Measurements from ENCODE around the gene ADH1C.

The ADH1C gene

GRCh38 chr4:99352602-99353537 is at the start of gene ADH1C:
Gene ADH1C (minus strand): TSS chr4:99352746. CDS start chr4:99352675, 71 bp downstream.
- Histone ChIP-seq H3K9me3 (no peaks in the 10 kb centered on the region), H3K36me3 (no peaks in the 10 kb centered on the region), H3K4me1 (peaks cover 0 to 3% (median 2%) of the 10 kb centered on the region in 4 donors), H3K27me3 (no peaks in the 10 kb centered on the region), H3K27ac (no peak within 1 kb of the TSS), H3K4me3 (no peak within 1 kb of the TSS)
- no peak for TF ChIP-seq CTCF (IDR thresholded peaks at IDR 0.05)
- intact Hi-C loops (cut with DNase I; ENCODE audit: low total_unique reads): no loop called here
- DNase-seq: no peak

- H3K4me3 ChIP-seq: no peak overlapping the region
- DNase-seq: no peak
- peak overlapping the region; percentile 82 to 87 for H3K27ac ChIP-seq
- peaks cover 0 to 62% (median 29%) of the 10 kb centered on the region in 4 donors for H3K4me1 ChIP-seq
- H3K27me3 ChIP-seq: no peaks in the 10 kb centered on the region
- H3K9me3 ChIP-seq: no peaks in the 10 kb centered on the region
- no peak for TF ChIP-seq CTCF (IDR thresholded peaks at IDR 0.05)
- no peaks in the 10 kb centered on the region for H3K36me3 ChIP-seq
- intact Hi-C loops (cut with DNase I; ENCODE audit: low total_unique reads): no loop called here
Measured at GRCh38 chr4:99400831-99401230, 48.3 kb upstream of the ADH1C start.

GRCh38 chr4:99399017-99399416 is 46.5 kb upstream of the ADH1C start:
- no peak for TF ChIP-seq CTCF (IDR thresholded peaks at IDR 0.05)
- peak overlapping the region in 1 of 2 donors; percentile 15 for H3K27ac ChIP-seq

GRCh38 chr4:99395595-99396364 is 43.2 kb upstream of the ADH1C start:
- H3K9me3 ChIP-seq: peaks cover 0 to 10% (median 0%) of the 10 kb centered on the region in 3 donors
- TF ChIP-seq CTCF (IDR thresholded peaks at IDR 0.05): no peak
- H3K27me3 ChIP-seq: no peaks in the 10 kb centered on the region
- H3K4me1 ChIP-seq: peaks cover 0 to 48% (median 11%) of the 10 kb centered on the region in 4 donors
- DNase-seq: no peak
- no peak overlapping the region for H3K4me3 ChIP-seq
- H3K36me3 ChIP-seq: no peaks in the 10 kb centered on the region
- intact Hi-C loops (cut with DNase I; ENCODE audit: low total_unique reads): no loop called here
- peak overlapping the region; percentile 85 to 93 for H3K27ac ChIP-seq

More at GRCh38 chr4:99399017-99399416, 46.5 kb upstream of the ADH1C start:
- Histone ChIP-seq H3K9me3 (no peaks in the 10 kb centered on the region), H3K4me3 (no peak overlapping the region), H3K36me3 (no peaks in the 10 kb centered on the region), H3K27me3 (no peaks in the 10 kb centered on the region), H3K4me1 (peaks cover 0 to 60% (median 23%) of the 10 kb centered on the region in 4 donors)
- intact Hi-C loops (cut with DNase I; ENCODE audit: low total_unique reads): no loop called here
- DNase-seq: no peak

- Histone ChIP-seq H3K9me3 (peaks cover 0 to 10% (median under 1%) of the 10 kb centered on the region in 3 donors), H3K36me3 (no peaks in the 10 kb centered on the region), H3K27me3 (no peaks in the 10 kb centered on the region), H3K4me3 (no peak overlapping the region), H3K27ac (peak overlapping the region; percentile 85 to 93), H3K4me1 (peaks cover 0 to 55% (median 11%) of the 10 kb centered on the region in 4 donors)
- no peak for DNase-seq
- TF ChIP-seq CTCF (IDR thresholded peaks at IDR 0.05): no peak
- intact Hi-C loops (cut with DNase I; ENCODE audit: low total_unique reads): no loop called here
Measured at GRCh38 chr4:99394896-99395295, 42.4 kb upstream of the ADH1C start.

Measured in tibial artery (tissue), 4 donors.